Astrocyte of the cerebellum (primary cell): Measurements from ENCODE around the gene PDZD8.
A peak's percentile ranks its signal among the peaks of the same experiment; 100 is the strongest.

ENCODE experiments used
- DNase-seq: peaks from one replicate; pipeline ENCODE4 v3.0.0-alpha.2; 2011; ENCODE audit warnings: low read depth
- H3K4me3 ChIP-seq: 2 replicates; pipeline ENCODE4 v1.5.1; 2011; ENCODE audit warnings: mild to moderate bottlenecking, low read depth, low read length, moderate library complexity
- CTCF ChIP-seq: IDR thresholded peaks from 2 replicates; pipeline ENCODE4 v1.5.1; 2012; ENCODE audit warnings: low read length, low read depth, moderate library complexity, mild to moderate bottlenecking; ENCODE audit errors: missing control alignments
- in situ Hi-C: cut with HindIII; loops from 2 replicates; pipeline ENCODE4 v1.10.0; 2017; ENCODE audit warnings: low sequenced_read_pairs

The PDZD8 gene

GRCh38 chr10:117320050-117320665 is 55.1 kb downstream of the PDZD8 start:
- no peak overlapping the region for H3K4me3 ChIP-seq
- peak; percentile 65 for TF ChIP-seq CTCF
- no peak for DNase-seq
- in situ Hi-C loops: no loop called here

DNA sequence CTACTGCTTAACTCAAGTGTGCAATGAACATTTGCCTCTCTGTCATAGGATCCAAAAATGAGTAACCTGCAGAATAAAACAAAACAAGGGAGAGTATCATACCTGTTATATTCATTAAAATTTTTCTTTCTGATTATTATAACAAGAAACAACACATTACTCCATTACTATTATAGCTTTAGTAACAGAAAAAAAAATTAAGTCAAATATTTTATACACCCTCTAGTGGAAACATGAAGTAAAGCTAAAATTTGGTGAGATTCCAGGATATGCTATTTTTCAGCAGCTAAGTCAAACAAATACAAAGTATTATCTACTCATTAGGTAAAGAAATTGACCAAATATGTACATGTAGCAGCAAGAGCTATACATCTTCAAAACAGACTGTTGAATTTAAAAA is 56.3 kb downstream of the PDZD8 start:
- H3K4me3 ChIP-seq: no peak overlapping the region
- TF ChIP-seq CTCF: peak; percentile 21
- no peak for DNase-seq
- in situ Hi-C loops: no loop called here

DNA sequence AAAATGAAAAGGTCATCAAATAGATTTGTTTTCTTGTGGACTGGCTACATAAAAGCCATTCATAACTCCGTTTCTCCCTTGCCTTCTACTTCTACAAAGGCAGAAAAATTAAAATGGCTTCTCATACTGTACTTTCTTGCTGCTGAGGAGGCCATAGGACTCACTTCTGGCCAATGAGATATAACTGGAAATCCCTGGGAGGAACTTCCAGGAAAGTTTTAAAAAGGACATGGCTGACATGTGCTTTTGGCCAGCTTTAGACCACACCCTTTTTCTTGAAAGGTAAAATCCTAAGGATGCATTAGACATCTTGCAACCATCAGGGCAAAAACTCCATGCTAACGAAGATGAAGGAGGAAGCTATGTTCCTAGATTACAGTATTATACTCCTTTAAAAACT is 58.5 kb downstream of the PDZD8 start:
- in situ Hi-C loops: no loop called here
- TF ChIP-seq CTCF: no peak
- H3K4me3 ChIP-seq: no peak overlapping the region
- no peak for DNase-seq

DNA sequence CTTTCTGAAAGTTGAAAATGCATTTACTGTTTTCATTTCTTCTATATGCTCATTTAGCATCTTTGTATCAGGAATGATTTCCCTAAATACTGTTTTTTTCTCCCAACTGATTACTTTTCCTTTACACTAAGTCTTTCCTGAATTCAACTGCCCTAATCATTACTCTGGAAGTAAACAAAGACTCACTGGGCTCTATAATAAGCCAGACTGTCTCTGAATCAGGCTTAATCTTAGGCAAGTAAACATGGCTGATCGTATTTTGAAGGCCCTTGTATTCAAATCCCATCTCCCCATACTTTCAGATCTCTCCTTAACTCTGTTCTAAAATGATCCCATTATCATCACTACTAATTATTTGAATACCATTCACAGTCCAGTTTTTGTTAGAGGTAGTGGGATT is 61.6 kb downstream of the PDZD8 start:
- in situ Hi-C loops: no loop called here
- no peak overlapping the region for H3K4me3 ChIP-seq
- no peak for DNase-seq
- TF ChIP-seq CTCF: no peak

DNA sequence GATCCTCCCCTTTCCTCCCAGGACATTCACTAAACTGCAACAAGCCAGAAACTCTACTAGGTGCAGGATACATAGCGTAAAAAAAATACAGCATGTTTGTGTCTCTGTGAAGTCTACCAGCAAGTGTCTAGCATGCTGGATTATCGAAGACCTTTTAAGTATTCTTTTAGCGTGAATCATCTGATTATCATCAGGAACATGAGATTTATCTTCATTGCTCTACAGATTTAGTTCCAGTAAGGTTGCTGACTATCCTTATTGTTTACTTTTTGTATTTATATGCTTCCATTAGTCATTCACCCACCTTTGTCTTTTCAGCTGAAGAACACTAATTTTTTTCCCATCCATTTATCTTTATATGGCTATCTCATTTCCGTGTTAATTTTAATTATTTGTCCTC is 62.8 kb downstream of the PDZD8 start:
- TF ChIP-seq CTCF: no peak
- in situ Hi-C loops: no loop called here
- DNase-seq: no peak
- no peak overlapping the region for H3K4me3 ChIP-seq

- no peak for DNase-seq
- no peak for TF ChIP-seq CTCF
- no peak overlapping the region for H3K4me3 ChIP-seq
- in situ Hi-C loops: no loop called here
Measured at GRCh38 chr10:117311261-117311660, 64.0 kb downstream of the PDZD8 start.
